ENCODE results near the gene CLIC4. TPM values are rescaled to one million over a fixed set of nuclear protein-coding genes. Genes with fewer than 3 reads are reported as not detected.
"Not testable (repeated sequence)": the region's sequence is repeated elsewhere in the genome, so short reads cannot be mapped to it uniquely, and the experiment has no call there.

CLIC4 gene
- total RNA-seq, 1 experiment from 2014 or later, result 242 TPM

GRCh38 chr1:24793447-24794129, 48.3 kb downstream of the CLIC4 start:
- DNase-seq (ENCODE audit: unreplicated experiment), result no peak
- H3K27me3 Mint-ChIP-seq (ENCODE audit: insufficient read depth, unreplicated experiment), result no peaks in the 10 kb centered on the region
- ChIA-PET CTCF (interaction anchor here (0.6 kb wide), 1 partner anchor 109 kb away, joined by 3 read pairs; no protein-coding TSS in a partner anchor), POLR2A (interaction anchor here (0.6 to 1.3 kb wide), 7 partner anchors 9 to 150 kb away, joined by 3 read pairs; partner anchors contain the start of genes CLIC4 and SRRM1)
- H3K4me3 Mint-ChIP-seq (ENCODE audit: unreplicated experiment), result peak overlapping the region; percentile 1
- H3K36me3 Mint-ChIP-seq (ENCODE audit: insufficient read depth, unreplicated experiment), result peaks cover 15% of the 10 kb centered on the region
- peaks cover 19% of the 10 kb centered on the region for H3K4me1 Mint-ChIP-seq (ENCODE audit: insufficient read depth, unreplicated experiment)
- TF ChIP-seq CTCF (IDR thresholded peaks at IDR 0.05; ENCODE audit: unreplicated experiment), result no peak
- BruUV-seq (replicated peaks), result no TSS peak
- H3K27ac Mint-ChIP-seq (ENCODE audit: low read depth, unreplicated experiment), result peak overlapping the region; percentile 73
- intact Hi-C loops (cut with micrococcal nuclease), result no loop called here
- no peaks in the 10 kb centered on the region for H3K9me3 Mint-ChIP-seq (ENCODE audit: unreplicated experiment)

GRCh38 chr1:24794130-24794502, 48.9 kb downstream of the CLIC4 start:
- peak overlapping the region; percentile 73 for H3K27ac Mint-ChIP-seq (ENCODE audit: low read depth, unreplicated experiment)
- H3K27me3 Mint-ChIP-seq (ENCODE audit: insufficient read depth, unreplicated experiment); DNase-seq (ENCODE audit: unreplicated experiment); H3K9me3 Mint-ChIP-seq (ENCODE audit: unreplicated experiment); BruUV-seq (replicated peaks); intact Hi-C loops (cut with micrococcal nuclease): not testable (repeated sequence)
- POLR2A ChIA-PET, result interaction anchor here (0.6 to 1.3 kb wide), 6 partner anchors 9 to 151 kb away, joined by 3 read pairs; partner anchors contain the start of genes CLIC4 and SRRM1
- CTCF ChIA-PET, result interaction anchor here (0.6 kb wide), 1 partner anchor 109 kb away, joined by 3 read pairs; no protein-coding TSS in a partner anchor
- H3K4me1 Mint-ChIP-seq (ENCODE audit: insufficient read depth, unreplicated experiment), result peaks cover 19% of the 10 kb centered on the region
- H3K36me3 Mint-ChIP-seq (ENCODE audit: insufficient read depth, unreplicated experiment), result peaks cover 16% of the 10 kb centered on the region
- H3K4me3 Mint-ChIP-seq (ENCODE audit: unreplicated experiment), result peak overlapping the region; percentile 1

- H3K9me3 Mint-ChIP-seq (ENCODE audit: unreplicated experiment), result no peaks in the 10 kb centered on the region
- H3K27me3 Mint-ChIP-seq (ENCODE audit: insufficient read depth, unreplicated experiment), result no peaks in the 10 kb centered on the region
- no peak for DNase-seq (ENCODE audit: unreplicated experiment)
- H3K4me1 Mint-ChIP-seq (ENCODE audit: insufficient read depth, unreplicated experiment), result peaks cover 19% of the 10 kb centered on the region
- peak overlapping the region; percentile 73 for H3K27ac Mint-ChIP-seq (ENCODE audit: low read depth, unreplicated experiment)
- intact Hi-C loops (cut with micrococcal nuclease), result no loop called here
- CTCF ChIA-PET, result no interaction called here
- no peak for TF ChIP-seq CTCF (IDR thresholded peaks at IDR 0.05; ENCODE audit: unreplicated experiment)
- peaks cover 16% of the 10 kb centered on the region for H3K36me3 Mint-ChIP-seq (ENCODE audit: insufficient read depth, unreplicated experiment)
- BruUV-seq (replicated peaks), result no TSS peak
- POLR2A ChIA-PET, result interaction anchor here (0.6 kb wide), 2 partner anchors 10 to 37 kb away, joined by 3 read pairs; no protein-coding TSS in a partner anchor
- H3K4me3 Mint-ChIP-seq (ENCODE audit: unreplicated experiment), result no peak overlapping the region
These were observed 50.0 kb downstream of the CLIC4 start for GRCh38 chr1:24795236-24795635.

GRCh38 chr1:24796524-24796923, 51.3 kb downstream of the CLIC4 start:
- no peak overlapping the region for H3K4me3 Mint-ChIP-seq (ENCODE audit: unreplicated experiment)
- ChIA-PET CTCF (interaction anchor here (0.6 kb wide), 2 partner anchors 14 to 21 kb away, joined by 3 to 5 read pairs; no protein-coding TSS in a partner anchor), POLR2A (interaction anchor here (0.6 to 1.9 kb wide), 3 partner anchors 23 to 78 kb away, joined by 3 to 6 read pairs (median 4); partner anchors contain the start of gene CLIC4)
- H3K9me3 Mint-ChIP-seq (ENCODE audit: unreplicated experiment), result no peaks in the 10 kb centered on the region
- no peak overlapping the region for H3K27ac Mint-ChIP-seq (ENCODE audit: low read depth, unreplicated experiment)
- BruUV-seq (replicated peaks), result no TSS peak
- no peaks in the 10 kb centered on the region for H3K27me3 Mint-ChIP-seq (ENCODE audit: insufficient read depth, unreplicated experiment)
- intact Hi-C loops (cut with micrococcal nuclease), result no loop called here
- TF ChIP-seq CTCF (IDR thresholded peaks at IDR 0.05; ENCODE audit: unreplicated experiment), result no peak
- no peak for DNase-seq (ENCODE audit: unreplicated experiment)
- peaks cover 16% of the 10 kb centered on the region for H3K36me3 Mint-ChIP-seq (ENCODE audit: insufficient read depth, unreplicated experiment)
- peaks cover 19% of the 10 kb centered on the region for H3K4me1 Mint-ChIP-seq (ENCODE audit: insufficient read depth, unreplicated experiment)

- POLR2A ChIA-PET; H3K27ac Mint-ChIP-seq (ENCODE audit: low read depth, unreplicated experiment); BruUV-seq (replicated peaks); H3K27me3 Mint-ChIP-seq (ENCODE audit: insufficient read depth, unreplicated experiment); intact Hi-C loops (cut with micrococcal nuclease); CTCF ChIA-PET; DNase-seq (ENCODE audit: unreplicated experiment); H3K9me3 Mint-ChIP-seq (ENCODE audit: unreplicated experiment); H3K4me3 Mint-ChIP-seq (ENCODE audit: unreplicated experiment): not testable (repeated sequence)
- Mint-ChIP-seq H3K4me1 (ENCODE audit: insufficient read depth, unreplicated experiment) (peaks cover 20% of the 10 kb centered on the region), H3K36me3 (ENCODE audit: insufficient read depth, unreplicated experiment) (peaks cover 30% of the 10 kb centered on the region)
These were observed 54.0 kb downstream of the CLIC4 start for GRCh38 chr1:24799242-24799641.

Data from MCF 10A (cell line).